GM20000 (cell line): ENCODE measurements around the gene CMPK2.

Experiments used
- DNase-seq: peaks from one replicate; pipeline ENCODE4 v3.0.0; 2012; ENCODE audit warnings: low spot score
- TF ChIP-seq, protein P1 (sequence below): IDR thresholded peaks from 2 replicates; pipeline ENCODE4 v1.5.1; 2012; ENCODE audit warnings: mild to moderate bottlenecking, control low read depth; ENCODE audit errors: extremely low read depth, missing control alignments

Gene CMPK2

DNA sequence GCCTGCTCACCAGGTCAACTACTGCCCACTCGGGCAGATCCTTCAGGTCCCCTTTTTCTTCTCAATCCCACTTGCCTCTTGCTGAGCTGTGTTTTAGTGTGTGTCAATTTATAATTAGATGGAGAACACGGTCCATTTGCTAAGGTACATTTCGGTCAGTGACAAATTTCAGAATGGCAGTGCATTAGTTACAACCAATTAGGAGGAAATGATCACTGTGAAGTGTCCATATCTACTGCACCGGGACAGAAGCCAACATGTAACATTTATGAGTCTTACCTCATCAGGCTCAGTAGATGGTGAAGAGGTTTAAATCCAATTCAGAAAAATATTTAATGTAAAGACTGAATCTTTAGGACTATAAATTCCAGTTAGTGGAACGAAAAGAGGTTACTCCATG is 47.7 kb downstream of the CMPK2 start:
- TF ChIP-seq, protein P1, sequence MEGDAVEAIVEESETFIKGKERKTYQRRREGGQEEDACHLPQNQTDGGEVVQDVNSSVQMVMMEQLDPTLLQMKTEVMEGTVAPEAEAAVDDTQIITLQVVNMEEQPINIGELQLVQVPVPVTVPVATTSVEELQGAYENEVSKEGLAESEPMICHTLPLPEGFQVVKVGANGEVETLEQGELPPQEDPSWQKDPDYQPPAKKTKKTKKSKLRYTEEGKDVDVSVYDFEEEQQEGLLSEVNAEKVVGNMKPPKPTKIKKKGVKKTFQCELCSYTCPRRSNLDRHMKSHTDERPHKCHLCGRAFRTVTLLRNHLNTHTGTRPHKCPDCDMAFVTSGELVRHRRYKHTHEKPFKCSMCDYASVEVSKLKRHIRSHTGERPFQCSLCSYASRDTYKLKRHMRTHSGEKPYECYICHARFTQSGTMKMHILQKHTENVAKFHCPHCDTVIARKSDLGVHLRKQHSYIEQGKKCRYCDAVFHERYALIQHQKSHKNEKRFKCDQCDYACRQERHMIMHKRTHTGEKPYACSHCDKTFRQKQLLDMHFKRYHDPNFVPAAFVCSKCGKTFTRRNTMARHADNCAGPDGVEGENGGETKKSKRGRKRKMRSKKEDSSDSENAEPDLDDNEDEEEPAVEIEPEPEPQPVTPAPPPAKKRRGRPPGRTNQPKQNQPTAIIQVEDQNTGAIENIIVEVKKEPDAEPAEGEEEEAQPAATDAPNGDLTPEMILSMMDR: no peak
- no peak for DNase-seq

DNA sequence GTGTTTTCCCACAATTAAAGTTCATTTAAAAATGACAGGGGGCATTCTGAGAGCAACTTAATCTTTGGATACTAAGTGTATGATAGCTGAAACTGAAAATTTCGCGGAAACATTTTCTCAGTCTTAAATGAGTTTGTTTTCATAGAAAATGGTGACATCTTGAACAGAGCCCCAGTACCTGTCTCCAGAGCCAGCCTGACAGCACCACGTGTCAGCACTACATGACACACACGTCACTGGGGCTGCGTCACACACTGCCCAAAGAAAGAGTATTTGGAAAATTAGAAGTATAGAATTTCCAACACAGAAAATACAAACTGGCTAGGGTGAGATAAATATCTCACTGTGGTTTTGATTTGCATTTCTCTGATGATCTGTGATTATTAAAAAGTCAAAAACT is 50.8 kb downstream of the CMPK2 start:
- TF ChIP-seq, protein P1: no peak
- DNase-seq: no peak

DNA sequence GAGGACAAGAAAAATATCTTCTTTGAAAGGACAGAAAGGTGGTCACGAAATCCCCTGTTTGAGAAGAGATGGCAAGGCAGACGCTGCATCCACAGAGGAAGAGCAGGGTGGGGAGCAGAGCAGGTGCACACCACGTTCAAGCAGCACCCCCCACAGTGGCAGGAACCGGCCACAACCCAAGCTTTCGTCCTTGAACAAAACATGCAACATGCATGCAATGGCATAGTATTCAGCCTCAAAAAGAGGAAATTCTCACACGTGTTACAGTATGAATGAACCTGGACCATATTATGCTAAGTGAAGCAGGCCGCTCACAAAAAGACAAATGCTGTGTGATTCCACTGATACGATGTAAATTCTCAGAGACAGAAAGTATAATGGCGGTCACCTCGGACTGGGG is 51.4 kb downstream of the CMPK2 start:
- no peak for DNase-seq
- TF ChIP-seq, protein P1: no peak

DNA sequence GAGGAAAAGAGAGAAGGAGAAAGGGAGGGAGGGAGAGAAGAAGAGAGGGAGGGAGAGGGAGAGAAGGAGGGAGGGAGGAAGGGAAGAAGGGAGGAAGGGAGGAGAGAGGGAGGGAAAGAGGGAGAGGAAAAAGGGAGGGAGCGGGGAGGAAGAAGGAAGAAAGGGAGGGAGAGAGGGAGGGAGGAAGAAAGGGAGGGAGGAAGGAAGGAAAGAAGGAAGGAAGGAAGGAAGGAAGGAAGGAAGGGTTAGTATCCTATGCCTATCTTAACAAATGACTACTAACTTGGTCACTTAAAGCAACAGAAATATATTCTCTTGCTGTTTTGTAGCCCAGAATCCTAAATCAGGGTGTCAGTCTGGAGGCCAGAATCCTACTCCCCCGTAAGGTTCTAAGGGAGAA is 52.1 kb downstream of the CMPK2 start:
- no peak for DNase-seq
- TF ChIP-seq, protein P1: no peak

DNA sequence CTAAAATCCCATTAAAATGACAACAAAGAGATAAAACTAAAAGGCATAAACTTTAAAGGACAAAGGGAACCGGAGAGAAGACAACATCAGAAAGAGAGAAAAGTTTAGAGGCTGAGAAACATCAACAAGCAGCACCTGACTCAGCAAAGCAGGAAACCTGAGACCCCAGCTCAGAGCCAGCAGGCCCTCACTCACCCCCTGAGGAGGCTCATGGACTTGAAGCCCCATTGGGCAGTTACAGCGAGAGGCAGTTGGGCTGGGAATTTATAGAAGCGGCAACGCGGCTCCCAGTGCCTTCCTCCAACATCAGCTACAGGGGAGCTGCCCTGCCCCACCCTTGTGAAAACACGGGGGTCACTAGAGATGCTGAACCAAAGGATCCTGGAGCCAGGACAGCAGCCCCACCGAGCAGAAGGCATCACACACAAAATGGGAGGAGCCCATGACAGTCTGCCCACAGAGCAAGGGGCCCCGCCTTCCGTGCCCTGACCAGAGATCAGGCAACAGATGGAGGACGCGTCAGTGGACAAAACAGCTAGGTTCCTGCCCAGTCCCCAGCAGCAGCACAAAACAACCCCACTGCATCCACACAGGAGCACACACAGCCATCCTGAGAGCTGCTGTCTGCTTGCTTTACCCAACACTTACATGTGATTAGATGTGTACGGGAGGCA is 52.7 kb downstream of the CMPK2 start:
- TF ChIP-seq, protein P1: no peak
- DNase-seq: no peak

DNA sequence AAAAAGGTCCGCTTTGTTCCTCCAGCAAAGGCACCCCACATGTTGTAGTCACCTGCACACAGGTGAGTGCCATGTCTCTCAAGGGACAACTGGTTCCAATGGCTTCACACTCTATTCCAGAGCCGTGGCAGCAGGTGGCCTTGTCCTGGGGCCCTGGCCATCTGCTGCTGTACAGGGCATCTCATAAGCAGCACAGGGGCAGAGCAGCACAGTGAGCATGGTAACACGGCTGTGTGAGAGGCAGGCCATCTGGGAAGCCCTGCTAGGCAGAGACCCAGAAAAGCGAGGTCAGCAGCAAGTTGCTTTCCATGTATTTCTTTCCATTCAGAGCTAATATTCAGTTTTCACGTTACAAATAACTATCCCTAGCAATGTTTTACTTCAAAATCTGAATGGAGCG is 54.7 kb downstream of the CMPK2 start:
- no peak for DNase-seq
- TF ChIP-seq, protein P1: no peak

DNA sequence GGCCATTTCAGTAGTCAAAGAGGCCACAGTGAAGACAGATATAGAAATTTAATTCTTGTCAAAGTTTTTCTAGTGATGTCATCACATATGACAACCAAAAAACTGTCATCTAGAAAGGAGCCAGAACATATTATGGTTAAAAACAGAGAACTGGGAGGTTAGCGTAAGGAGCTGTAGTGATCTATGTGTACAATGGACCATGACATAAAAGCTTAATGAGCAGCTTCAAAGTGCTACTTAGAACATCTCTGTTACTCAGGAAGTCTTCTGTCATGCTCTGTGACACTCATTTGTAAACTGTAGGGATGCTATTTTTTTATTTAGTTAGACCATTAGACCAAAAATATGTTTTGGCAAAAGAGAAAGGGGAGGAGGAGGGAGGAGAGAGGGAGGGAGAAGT is 57.3 kb downstream of the CMPK2 start:
- no peak for DNase-seq
- TF ChIP-seq, protein P1: no peak
